K562 (cell line): ENCODE data around the gene PPP1CA. TPM values are rescaled to one million over a fixed set of nuclear protein-coding genes. Genes with fewer than 3 reads are reported as not detected.
A peak's percentile ranks its signal among the peaks of the same experiment; 100 is the strongest.

Experiments
- CBX8 ChIP-seq: fragments of 200-600 bp; sonication (generic); IDR thresholded peaks from 2 replicates; pipeline ENCODE4 v1.6.1; 2012; ENCODE audit warnings: borderline replicate concordance, mixed run types, low read depth, mild to moderate bottlenecking, moderate library complexity, mixed read lengths, low read length, control low read depth, inconsistent platforms; ENCODE audit not compliant: poor library complexity, severe bottlenecking; ENCODE audit errors: extremely low read depth
- JUN ChIP-seq, 2 experiments: sonication (generic) in 1 of 2; formaldehyde crosslinking in 1 of 2; IDR thresholded peaks; 2 replicates each; pipeline versions ENCODE4 v1.6.1 to v1.8.0; 2012 to 2022; ENCODE audit warnings: borderline replicate concordance in 2 of 2, mild to moderate bottlenecking in 2 of 2, improper control_type of control experiment in 1 of 2, low read depth in 1 of 2, low read length in 1 of 2, missing genetic modification reagents in 1 of 2
- MTA2 ChIP-seq: fragments of 450-650 bp; IDR thresholded peaks from 2 replicates; pipeline ENCODE4 v1.6.1; 2016; ENCODE audit warnings: low read depth
- PHTF2 ChIP-seq: fragments of 250-450 bp; sonication (Bioruptor Pico); IDR thresholded peaks from 2 replicates; pipeline ENCODE4 v1.5.0; 2021; ENCODE audit warnings: mild to moderate bottlenecking
- REST ChIP-seq, 2 experiments: fragments of 450-650 bp; formaldehyde crosslinking in 1 of 2; IDR thresholded peaks; 2 replicates each; pipeline versions ENCODE4 v1.4.0 to v1.6.1; 2014 to 2020; ENCODE audit warnings: mild to moderate bottlenecking in 2 of 2, borderline replicate concordance in 1 of 2, low read depth in 1 of 2
- SP2 ChIP-seq: IDR thresholded peaks from 2 replicates; pipeline ENCODE4 v1.6.1; 2011; ENCODE audit warnings: mild to moderate bottlenecking, low read depth, low read length, moderate library complexity; ENCODE audit not compliant: poor library complexity, severe bottlenecking; ENCODE audit errors: extremely low read depth
- TBL1XR1 ChIP-seq, 2 experiments: IDR thresholded peaks; 2 replicates each; pipeline ENCODE4 v1.6.1; 2012; ENCODE audit warnings: improper control_type of control experiment in 2 of 2, low read length in 2 of 2, mild to moderate bottlenecking in 1 of 2
- TEAD4 ChIP-seq, 2 experiments: sonication (generic) in 1 of 2; formaldehyde crosslinking in 1 of 2; IDR thresholded peaks; 2 replicates each; pipeline versions ENCODE4 v1.6.1 to v1.8.0; 2012 to 2022; ENCODE audit warnings: borderline replicate concordance in 1 of 2, inconsistent platforms in 1 of 2, low read length in 1 of 2, mild to moderate bottlenecking in 1 of 2, missing genetic modification reagents in 1 of 2
- ZBTB2 ChIP-seq: fragments of 450-650 bp; IDR thresholded peaks from 2 replicates; pipeline ENCODE4 v1.6.1; 2016; ENCODE audit warnings: antibody characterized with exemption
- ZNF444 ChIP-seq: fragments of 250-450 bp; sonication (Bioruptor Pico); IDR thresholded peaks from 2 replicates; pipeline ENCODE4 v1.4.0; 2020; ENCODE audit warnings: mild to moderate bottlenecking, moderate library complexity
- polyA plus RNA-seq, 8 experiments: library from polyadenylated mRNA; depleted of rRNA in 4 of 8; stranded (reverse) in 5 of 8; unstranded in 3 of 8; fragments of >200 nt; fragmentation: Nextera tagmentation in 2 of 8; fragmentation: Illumina TruSeq in 1 of 8; extraction: Ambion mirVana in 2 of 8; extraction: Trizol in 1 of 8; gene quantifications; 2 replicates each; pipeline versions ENCODE4 v1.2.1 to v1.2.3, GENCODE V29; 2011 to 2014; ENCODE audit warnings: inconsistent platforms in 1 of 8, missing spikeins in 1 of 8
- total RNA-seq, 7 experiments: library from RNA; depleted of rRNA in 6 of 7; stranded (reverse); fragments of >200 nt in 6 of 7; fragmentation: Illumina TruSeq in 2 of 7; extraction: Trizol in 2 of 7; gene quantifications; 2 replicates each; pipeline versions ENCODE4 v1.2.1 to v1.2.3, GENCODE V29; 2011 to 2021; ENCODE audit warnings: low replicate concordance in 1 of 7
- TF ChIP-seq, protein P1 (sequence below): fragments of 250-450 bp; sonication (Bioruptor Pico); IDR thresholded peaks from 2 replicates; pipeline ENCODE4 v1.8.0; 2022; ENCODE audit warnings: moderate library complexity, mild to moderate bottlenecking, inconsistent platforms
- TF ChIP-seq, protein P2 (sequence below): sonication (generic); formaldehyde crosslinking; IDR thresholded peaks from 2 replicates; pipeline ENCODE4 v1.8.1; 2023; ENCODE audit warnings: mild to moderate bottlenecking, missing genetic modification reagents, moderate library complexity

PPP1CA gene
- total and polyA plus RNA-seq, 9 of the 15 experiments (the other 6 are each of a cell fraction or from before 2014, with no cell fraction given): 18.2 to 242 (median 188) TPM

- TF ChIP-seq REST (IDR thresholded peaks at IDR 0.05; ENCODE audit: borderline replicate concordance): peak; percentile 57; the same call in 1 of the 2 replicates
- TF ChIP-seq REST (CRISPR knock-in tag; IDR thresholded peaks at IDR 0.05; ENCODE audit: low read depth): no peak
- no peak for TF ChIP-seq TEAD4 (IDR thresholded peaks at IDR 0.05; ENCODE audit: low read length)
- TF ChIP-seq TEAD4 (CRISPR knock-in tag; IDR thresholded peaks at IDR 0.05; ENCODE audit: borderline replicate concordance): no peak
- no peak for TF ChIP-seq ZBTB2
- TF ChIP-seq ZNF444: peak; percentile 64; the same call in 1 of the 2 replicates
- TF ChIP-seq PHTF2 (CRISPR knock-in tag): no peak
- TF ChIP-seq CBX8: no peak
- no peak for TF ChIP-seq TBL1XR1 (IDR thresholded peaks at IDR 0.05; ENCODE audit: low read length in 2 of 2)
- no peak for TF ChIP-seq SP2
- TF ChIP-seq MTA2: no peak
- TF ChIP-seq, protein P1, sequence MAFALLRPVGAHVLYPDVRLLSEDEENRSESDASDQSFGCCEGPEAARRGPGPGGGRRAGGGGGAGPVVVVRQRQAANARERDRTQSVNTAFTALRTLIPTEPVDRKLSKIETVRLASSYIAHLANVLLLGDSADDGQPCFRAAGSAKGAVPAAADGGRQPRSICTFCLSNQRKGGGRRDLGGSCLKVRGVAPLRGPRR (CRISPR knock-in tag): no peak
- TF ChIP-seq, protein P2, sequence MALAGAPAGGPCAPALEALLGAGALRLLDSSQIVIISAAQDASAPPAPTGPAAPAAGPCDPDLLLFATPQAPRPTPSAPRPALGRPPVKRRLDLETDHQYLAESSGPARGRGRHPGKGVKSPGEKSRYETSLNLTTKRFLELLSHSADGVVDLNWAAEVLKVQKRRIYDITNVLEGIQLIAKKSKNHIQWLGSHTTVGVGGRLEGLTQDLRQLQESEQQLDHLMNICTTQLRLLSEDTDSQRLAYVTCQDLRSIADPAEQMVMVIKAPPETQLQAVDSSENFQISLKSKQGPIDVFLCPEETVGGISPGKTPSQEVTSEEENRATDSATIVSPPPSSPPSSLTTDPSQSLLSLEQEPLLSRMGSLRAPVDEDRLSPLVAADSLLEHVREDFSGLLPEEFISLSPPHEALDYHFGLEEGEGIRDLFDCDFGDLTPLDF (CRISPR knock-in tag): peak; percentile 77; the same call in 1 of the 2 replicates
- no peak for TF ChIP-seq JUN (IDR thresholded peaks at IDR 0.05; ENCODE audit: borderline replicate concordance, low read depth, low read length)
- TF ChIP-seq JUN (CRISPR knock-in tag; IDR thresholded peaks at IDR 0.05; ENCODE audit: borderline replicate concordance): peak; percentile 68; the same call in 1 of the 2 replicates
Measured at GRCh38 chr11:67373648-67374570, 27.7 kb downstream of the PPP1CA start (continued).
